ENCODE measurements around the gene MYOCD. TPM values are rescaled to one million over a fixed set of nuclear protein-coding genes. Genes with fewer than 3 reads are reported as not detected.

Gene MYOCD
- total RNA-seq, 1 donor from 2014 or later, result 0.04 TPM

- no peaks in the 10 kb centered on the region for H4K20me1 ChIP-seq (ENCODE audit: low read depth)
- no peaks in the 10 kb centered on the region for H3K9me3 ChIP-seq (ENCODE audit: low read depth)
- no peak overlapping the region for H3K9ac ChIP-seq
- H3K27me3 ChIP-seq, result no peaks in the 10 kb centered on the region
- no peaks in the 10 kb centered on the region for H3K36me3 Mint-ChIP-seq
- H3K4me3 Mint-ChIP-seq, result no peak overlapping the region
- no peaks in the 10 kb centered on the region for H3K36me3 ChIP-seq
- H3K4me1 Mint-ChIP-seq, result peaks cover 10% of the 10 kb centered on the region
- TF ChIP-seq CTCF (IDR thresholded peaks at IDR 0.05), result no peak
- no peak for TF ChIP-seq EZH2 (IDR thresholded peaks at IDR 0.05)
- no peak for TF ChIP-seq EZH2phosphoT487 (IDR thresholded peaks at IDR 0.05)
- no peak overlapping the region for H3K4me2 ChIP-seq
- H3K79me2 ChIP-seq (ENCODE audit: low read depth), result no peaks in the 10 kb centered on the region
- H2AFZ ChIP-seq (replicated peaks), result no peak overlapping the region
- peaks cover 5% of the 10 kb centered on the region for H3K27me3 Mint-ChIP-seq (ENCODE audit: insufficient read depth, low read depth)
- no peak for DNase-seq (ENCODE audit: low spot score)
- peaks cover 6% of the 10 kb centered on the region for H3K4me1 ChIP-seq
- no peak overlapping the region for H3K27ac Mint-ChIP-seq
- H3K4me3 ChIP-seq, result no peak overlapping the region
- no peak overlapping the region for H3K27ac ChIP-seq
- no peaks in the 10 kb centered on the region for H3K9me3 Mint-ChIP-seq
- no peaks in the 10 kb centered on the region for H3F3A ChIP-seq (ENCODE audit: low read depth)
Observed at GRCh38 chr17:12709063-12709462, 43.4 kb downstream of the MYOCD start.

GRCh38 chr17:12712415-12712814, 46.7 kb downstream of the MYOCD start:
- H3K27ac ChIP-seq, result no peak overlapping the region
- H3K4me2 ChIP-seq, result no peak overlapping the region
- no peak overlapping the region for H3K9ac ChIP-seq
- H4K20me1 ChIP-seq (ENCODE audit: low read depth), result no peaks in the 10 kb centered on the region
- H3K79me2 ChIP-seq (ENCODE audit: low read depth), result no peaks in the 10 kb centered on the region
- no peak overlapping the region for H3K4me3 Mint-ChIP-seq
- H3F3A ChIP-seq (ENCODE audit: low read depth), result no peaks in the 10 kb centered on the region
- no peaks in the 10 kb centered on the region for H3K9me3 Mint-ChIP-seq
- no peak for DNase-seq (ENCODE audit: low spot score)
- no peaks in the 10 kb centered on the region for H3K27me3 ChIP-seq
- TF ChIP-seq EZH2phosphoT487 (IDR thresholded peaks at IDR 0.05) (no peak), CTCF (IDR thresholded peaks at IDR 0.05) (no peak), EZH2 (IDR thresholded peaks at IDR 0.05) (no peak)
- no peaks in the 10 kb centered on the region for H3K4me1 ChIP-seq
- peaks cover 4% of the 10 kb centered on the region for H3K27me3 Mint-ChIP-seq (ENCODE audit: insufficient read depth, low read depth)
- H3K36me3 Mint-ChIP-seq, result no peaks in the 10 kb centered on the region
- no peaks in the 10 kb centered on the region for H3K9me3 ChIP-seq (ENCODE audit: low read depth)
- H3K4me3 ChIP-seq, result no peak overlapping the region
- no peak overlapping the region for H2AFZ ChIP-seq (replicated peaks)
- peaks cover 4% of the 10 kb centered on the region for H3K4me1 Mint-ChIP-seq
- H3K27ac Mint-ChIP-seq, result no peak overlapping the region
- H3K36me3 ChIP-seq, result no peaks in the 10 kb centered on the region

- Mint-ChIP-seq H3K36me3 (peaks cover under 1% of the 10 kb centered on the region), H3K27me3 (ENCODE audit: insufficient read depth, low read depth) (peaks cover 4% of the 10 kb centered on the region), H3K27ac (no peak overlapping the region), H3K9me3 (peaks cover under 1% of the 10 kb centered on the region), H3K4me1 (peaks cover 4% of the 10 kb centered on the region), H3K4me3 (no peak overlapping the region)
- Histone ChIP-seq H3K9ac (no peak overlapping the region), H3K36me3 (no peaks in the 10 kb centered on the region), H3K4me1 (no peaks in the 10 kb centered on the region), H4K20me1 (ENCODE audit: low read depth) (no peaks in the 10 kb centered on the region), H3K27me3 (no peaks in the 10 kb centered on the region), H2AFZ (replicated peaks) (no peak overlapping the region), H3K79me2 (ENCODE audit: low read depth) (no peaks in the 10 kb centered on the region), H3K4me3 (no peak overlapping the region), H3K9me3 (ENCODE audit: low read depth) (no peaks in the 10 kb centered on the region), H3F3A (ENCODE audit: low read depth) (no peaks in the 10 kb centered on the region), H3K4me2 (no peak overlapping the region), H3K27ac (no peak overlapping the region)
- TF ChIP-seq CTCF (IDR thresholded peaks at IDR 0.05) (no peak), EZH2phosphoT487 (IDR thresholded peaks at IDR 0.05) (no peak), EZH2 (IDR thresholded peaks at IDR 0.05) (no peak)
- DNase-seq (ENCODE audit: low spot score), result no peak
Observed at GRCh38 chr17:12712941-12713340, 47.3 kb downstream of the MYOCD start.

Measured in neural progenitor cell (in vitro differentiated cells).